Liver (tissue), 3 donors: ENCODE data around the gene M1AP.

Source experiments
- EGR1 ChIP-seq, 2 donors: IDR thresholded peaks; 2 replicates each; pipeline ENCODE4 v1.6.1; 2016 to 2018; ENCODE audit warnings: antibody characterized with exemption in 2 of 2, low read depth in 2 of 2
- GABPA ChIP-seq, 2 donors: IDR thresholded peaks in 1 of 2; conservative IDR thresholded peaks in 1 of 2; 2 replicates each; pipeline ENCODE4 v1.6.1; 2016; ENCODE audit warnings: antibody characterized with exemption in 2 of 2, mild to moderate bottlenecking in 1 of 2, moderate library complexity in 1 of 2
- HNF4G ChIP-seq: IDR thresholded peaks from 2 replicates; pipeline ENCODE4 v1.6.1; 2016; ENCODE audit warnings: antibody characterized with exemption
- RAD21 ChIP-seq, 2 donors: IDR thresholded peaks; 2 replicates each; pipeline ENCODE4 v1.6.1; 2016; ENCODE audit warnings: antibody characterized with exemption in 2 of 2, mild to moderate bottlenecking in 2 of 2
- SP1 ChIP-seq: IDR thresholded peaks from 2 replicates; pipeline ENCODE4 v1.6.1; 2018; ENCODE audit warnings: antibody characterized with exemption, mild to moderate bottlenecking
- TAF1 ChIP-seq: conservative IDR thresholded peaks from 2 replicates; pipeline ENCODE4 v1.6.1; 2016; ENCODE audit warnings: antibody characterized with exemption, mild to moderate bottlenecking
- YY1 ChIP-seq: IDR thresholded peaks from 2 replicates; pipeline ENCODE4 v1.6.1; 2016; ENCODE audit warnings: antibody characterized with exemption, mild to moderate bottlenecking
- TF ChIP-seq, protein P1 (sequence below): fragments of 150-350 bp; IDR thresholded peaks from 2 replicates; pipeline ENCODE4 v1.5.1; 2017; ENCODE audit warnings: improper control_type of control experiment, low read depth, low read length; ENCODE audit not compliant: missing input control
- TF ChIP-seq, protein P2 (sequence below): IDR thresholded peaks from 2 replicates; pipeline ENCODE4 v1.6.1; 2016; ENCODE audit warnings: antibody characterized with exemption, mild to moderate bottlenecking
- TF ChIP-seq, protein P3 (sequence below): IDR thresholded peaks from 2 replicates; pipeline ENCODE4 v1.6.1; 2016; ENCODE audit warnings: antibody characterized with exemption
- TF ChIP-seq, protein P4 (sequence below): IDR thresholded peaks from 2 replicates; pipeline ENCODE4 v1.6.1; 2016; ENCODE audit warnings: antibody characterized with exemption
- TF ChIP-seq, protein P5 (sequence below): IDR thresholded peaks from 2 replicates; pipeline ENCODE4 v1.6.1; 2016; ENCODE audit warnings: antibody characterized with exemption
- donor health status: healthy.
- donor health status: healthy.

DNA sequence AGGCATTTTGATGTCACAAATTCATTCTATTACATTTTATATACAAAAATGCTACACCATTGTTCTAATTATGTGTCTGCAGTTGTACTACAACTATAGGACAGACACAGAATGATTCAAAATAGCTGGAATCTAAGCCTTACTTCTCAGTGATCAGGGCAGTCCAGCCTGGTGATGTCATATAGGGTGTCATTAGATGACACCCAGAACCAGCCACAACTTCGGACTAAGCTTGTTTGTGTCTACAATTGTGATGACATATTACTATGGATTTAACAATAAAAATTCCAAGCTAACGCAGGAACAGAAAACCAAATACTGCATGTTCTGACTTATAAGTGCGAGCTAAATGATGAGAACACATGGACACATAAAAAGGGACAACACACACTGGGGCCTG lies 31.0 kb downstream of the M1AP start:
- TF ChIP-seq, protein P1, sequence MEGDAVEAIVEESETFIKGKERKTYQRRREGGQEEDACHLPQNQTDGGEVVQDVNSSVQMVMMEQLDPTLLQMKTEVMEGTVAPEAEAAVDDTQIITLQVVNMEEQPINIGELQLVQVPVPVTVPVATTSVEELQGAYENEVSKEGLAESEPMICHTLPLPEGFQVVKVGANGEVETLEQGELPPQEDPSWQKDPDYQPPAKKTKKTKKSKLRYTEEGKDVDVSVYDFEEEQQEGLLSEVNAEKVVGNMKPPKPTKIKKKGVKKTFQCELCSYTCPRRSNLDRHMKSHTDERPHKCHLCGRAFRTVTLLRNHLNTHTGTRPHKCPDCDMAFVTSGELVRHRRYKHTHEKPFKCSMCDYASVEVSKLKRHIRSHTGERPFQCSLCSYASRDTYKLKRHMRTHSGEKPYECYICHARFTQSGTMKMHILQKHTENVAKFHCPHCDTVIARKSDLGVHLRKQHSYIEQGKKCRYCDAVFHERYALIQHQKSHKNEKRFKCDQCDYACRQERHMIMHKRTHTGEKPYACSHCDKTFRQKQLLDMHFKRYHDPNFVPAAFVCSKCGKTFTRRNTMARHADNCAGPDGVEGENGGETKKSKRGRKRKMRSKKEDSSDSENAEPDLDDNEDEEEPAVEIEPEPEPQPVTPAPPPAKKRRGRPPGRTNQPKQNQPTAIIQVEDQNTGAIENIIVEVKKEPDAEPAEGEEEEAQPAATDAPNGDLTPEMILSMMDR, result no peak
- no peak for TF ChIP-seq YY1
- TF ChIP-seq, protein P2, sequence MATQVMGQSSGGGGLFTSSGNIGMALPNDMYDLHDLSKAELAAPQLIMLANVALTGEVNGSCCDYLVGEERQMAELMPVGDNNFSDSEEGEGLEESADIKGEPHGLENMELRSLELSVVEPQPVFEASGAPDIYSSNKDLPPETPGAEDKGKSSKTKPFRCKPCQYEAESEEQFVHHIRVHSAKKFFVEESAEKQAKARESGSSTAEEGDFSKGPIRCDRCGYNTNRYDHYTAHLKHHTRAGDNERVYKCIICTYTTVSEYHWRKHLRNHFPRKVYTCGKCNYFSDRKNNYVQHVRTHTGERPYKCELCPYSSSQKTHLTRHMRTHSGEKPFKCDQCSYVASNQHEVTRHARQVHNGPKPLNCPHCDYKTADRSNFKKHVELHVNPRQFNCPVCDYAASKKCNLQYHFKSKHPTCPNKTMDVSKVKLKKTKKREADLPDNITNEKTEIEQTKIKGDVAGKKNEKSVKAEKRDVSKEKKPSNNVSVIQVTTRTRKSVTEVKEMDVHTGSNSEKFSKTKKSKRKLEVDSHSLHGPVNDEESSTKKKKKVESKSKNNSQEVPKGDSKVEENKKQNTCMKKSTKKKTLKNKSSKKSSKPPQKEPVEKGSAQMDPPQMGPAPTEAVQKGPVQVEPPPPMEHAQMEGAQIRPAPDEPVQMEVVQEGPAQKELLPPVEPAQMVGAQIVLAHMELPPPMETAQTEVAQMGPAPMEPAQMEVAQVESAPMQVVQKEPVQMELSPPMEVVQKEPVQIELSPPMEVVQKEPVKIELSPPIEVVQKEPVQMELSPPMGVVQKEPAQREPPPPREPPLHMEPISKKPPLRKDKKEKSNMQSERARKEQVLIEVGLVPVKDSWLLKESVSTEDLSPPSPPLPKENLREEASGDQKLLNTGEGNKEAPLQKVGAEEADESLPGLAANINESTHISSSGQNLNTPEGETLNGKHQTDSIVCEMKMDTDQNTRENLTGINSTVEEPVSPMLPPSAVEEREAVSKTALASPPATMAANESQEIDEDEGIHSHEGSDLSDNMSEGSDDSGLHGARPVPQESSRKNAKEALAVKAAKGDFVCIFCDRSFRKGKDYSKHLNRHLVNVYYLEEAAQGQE, result no peak
- TF ChIP-seq, protein P3, sequence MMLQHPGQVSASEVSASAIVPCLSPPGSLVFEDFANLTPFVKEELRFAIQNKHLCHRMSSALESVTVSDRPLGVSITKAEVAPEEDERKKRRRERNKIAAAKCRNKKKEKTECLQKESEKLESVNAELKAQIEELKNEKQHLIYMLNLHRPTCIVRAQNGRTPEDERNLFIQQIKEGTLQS, result no peak
- no peak for TF ChIP-seq TAF1
- TF ChIP-seq SP1, result no peak
- no peak for TF ChIP-seq GABPA (IDR thresholded peaks at IDR 0.05 in 1 of 2, conservative IDR thresholded peaks at IDR 0.05 in 1 of 2)
- TF ChIP-seq, protein P4, sequence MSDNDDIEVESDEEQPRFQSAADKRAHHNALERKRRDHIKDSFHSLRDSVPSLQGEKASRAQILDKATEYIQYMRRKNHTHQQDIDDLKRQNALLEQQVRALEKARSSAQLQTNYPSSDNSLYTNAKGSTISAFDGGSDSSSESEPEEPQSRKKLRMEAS, result no peak
- TF ChIP-seq RAD21 (IDR thresholded peaks at IDR 0.05), result no peak
- no peak for TF ChIP-seq EGR1 (IDR thresholded peaks at IDR 0.05; ENCODE audit: low read depth in 2 of 2)
- no peak for TF ChIP-seq HNF4G
- TF ChIP-seq, protein P5, sequence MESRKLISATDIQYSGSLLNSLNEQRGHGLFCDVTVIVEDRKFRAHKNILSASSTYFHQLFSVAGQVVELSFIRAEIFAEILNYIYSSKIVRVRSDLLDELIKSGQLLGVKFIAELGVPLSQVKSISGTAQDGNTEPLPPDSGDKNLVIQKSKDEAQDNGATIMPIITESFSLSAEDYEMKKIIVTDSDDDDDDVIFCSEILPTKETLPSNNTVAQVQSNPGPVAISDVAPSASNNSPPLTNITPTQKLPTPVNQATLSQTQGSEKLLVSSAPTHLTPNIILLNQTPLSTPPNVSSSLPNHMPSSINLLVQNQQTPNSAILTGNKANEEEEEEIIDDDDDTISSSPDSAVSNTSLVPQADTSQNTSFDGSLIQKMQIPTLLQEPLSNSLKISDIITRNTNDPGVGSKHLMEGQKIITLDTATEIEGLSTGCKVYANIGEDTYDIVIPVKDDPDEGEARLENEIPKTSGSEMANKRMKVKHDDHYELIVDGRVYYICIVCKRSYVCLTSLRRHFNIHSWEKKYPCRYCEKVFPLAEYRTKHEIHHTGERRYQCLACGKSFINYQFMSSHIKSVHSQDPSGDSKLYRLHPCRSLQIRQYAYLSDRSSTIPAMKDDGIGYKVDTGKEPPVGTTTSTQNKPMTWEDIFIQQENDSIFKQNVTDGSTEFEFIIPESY, result no peak
